Breast epithelium (tissue), 4 donors: ENCODE results near the gene ASTN2. TPM values are rescaled to one million over a fixed set of nuclear protein-coding genes. Genes with fewer than 3 reads are reported as not detected.

Experiments used
- DNase-seq, 2 donors: peaks; one replicate each; pipeline ENCODE4 v3.0.0-alpha.2; 2019; ENCODE audit warnings: low spot score in 2 of 2
- H3K27ac ChIP-seq, 2 donors: fragments of 200-600 bp; sonication (generic) in 1 of 2; one replicate each; pipeline ENCODE4 v1.5.1; 2016 to 2019; ENCODE audit warnings: mild to moderate bottlenecking in 1 of 2
- H3K27me3 ChIP-seq, 2 donors: fragments of 200-600 bp; sonication (generic) in 1 of 2; one replicate each; pipeline versions ENCODE4 v1.5.1 to v1.6.0; 2017 to 2019; ENCODE audit warnings: control low read depth in 1 of 2, mild to moderate bottlenecking in 1 of 2
- H3K36me3 ChIP-seq: fragments of 200-600 bp; one replicate; pipeline ENCODE4 v1.5.1; 2019
- H3K4me1 ChIP-seq, 2 donors: fragments of 200-600 bp; sonication (generic); one replicate each; pipeline ENCODE4 v1.5.1; 2016 to 2019; ENCODE audit warnings: control low read depth in 1 of 2
- H3K4me3 ChIP-seq, 3 donors: fragments of 200-600 bp; sonication (generic); 1 replicate in 2 of 3; 2 replicates in 1 of 3; pipeline ENCODE4 v1.5.1; 2016 to 2019; ENCODE audit warnings: mild to moderate bottlenecking in 3 of 3, moderate library complexity in 2 of 3
- H3K9me3 ChIP-seq, 2 donors: fragments of 200-600 bp; sonication (generic) in 1 of 2; one replicate each; pipeline ENCODE4 v1.5.1; 2016 to 2019; ENCODE audit warnings: control low read depth in 1 of 2
- POLR2A ChIP-seq: fragments of 450-650 bp; IDR thresholded peaks from one replicate; pipeline ENCODE4 v1.6.1; 2016; ENCODE audit warnings: antibody characterized with exemption, mild to moderate bottlenecking, moderate library complexity
- POLR2AphosphoS5 ChIP-seq, 3 donors: sonication (generic); formaldehyde crosslinking; IDR thresholded peaks; one replicate each; pipeline ENCODE4 v1.6.1; 2017; ENCODE audit warnings: antibody characterized with exemption in 3 of 3
- intact Hi-C: fragments of 100-400 bp; cut with DNase I; formaldehyde crosslinking; loops from one replicate; pipeline ENCODE4 v1.15.1; 2023; ENCODE audit warnings: low total_unique reads
- total RNA-seq, 3 donors: library from RNA; depleted of rRNA; stranded (reverse); fragments of >200 nt; gene quantifications; one replicate each; pipeline ENCODE4 v1.1.0, GENCODE V29; 2016
- TF ChIP-seq, protein P1 (sequence below), 3 donors: fragments of 450-650 bp; IDR thresholded peaks; one replicate each; pipeline ENCODE4 v1.5.1; 2016 to 2017; ENCODE audit warnings: antibody characterized with exemption in 3 of 3, mild to moderate bottlenecking in 3 of 3, moderate library complexity in 3 of 3

The ASTN2 gene
- total RNA-seq, 3 donors from 2014 or later = 9.1 to 13.8 (median 9.8) TPM

DNA sequence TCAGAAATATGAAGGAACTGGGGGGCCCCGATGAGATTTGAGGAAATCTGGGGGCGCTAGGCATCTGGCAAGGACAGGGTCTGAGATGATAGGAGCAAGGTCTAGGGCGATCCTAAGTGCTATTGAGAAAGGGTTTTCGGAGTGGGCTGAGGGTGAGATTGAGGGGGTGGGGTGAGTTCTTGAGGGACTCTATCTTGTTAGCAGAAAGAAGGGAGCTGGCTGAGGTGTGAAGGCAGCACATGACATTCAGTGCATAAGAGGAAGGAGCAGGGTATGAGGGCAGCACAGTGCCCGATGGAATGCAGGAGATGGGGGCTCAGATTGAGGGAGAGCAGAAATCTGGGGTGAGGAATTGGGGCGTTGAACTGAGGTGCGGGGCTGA lies 727.1 kb downstream of the ASTN2 start:
- no peak for DNase-seq
- H3K27ac ChIP-seq = peak overlapping the region; percentile 81 to 82
- intact Hi-C loops = no loop called here
- H3K9me3 ChIP-seq = no peaks in the 10 kb centered on the region
- H3K4me1 ChIP-seq = peaks cover 0 to 6% of the 10 kb centered on the region in 2 donors
- no peak for TF ChIP-seq POLR2A
- TF ChIP-seq, protein P1, sequence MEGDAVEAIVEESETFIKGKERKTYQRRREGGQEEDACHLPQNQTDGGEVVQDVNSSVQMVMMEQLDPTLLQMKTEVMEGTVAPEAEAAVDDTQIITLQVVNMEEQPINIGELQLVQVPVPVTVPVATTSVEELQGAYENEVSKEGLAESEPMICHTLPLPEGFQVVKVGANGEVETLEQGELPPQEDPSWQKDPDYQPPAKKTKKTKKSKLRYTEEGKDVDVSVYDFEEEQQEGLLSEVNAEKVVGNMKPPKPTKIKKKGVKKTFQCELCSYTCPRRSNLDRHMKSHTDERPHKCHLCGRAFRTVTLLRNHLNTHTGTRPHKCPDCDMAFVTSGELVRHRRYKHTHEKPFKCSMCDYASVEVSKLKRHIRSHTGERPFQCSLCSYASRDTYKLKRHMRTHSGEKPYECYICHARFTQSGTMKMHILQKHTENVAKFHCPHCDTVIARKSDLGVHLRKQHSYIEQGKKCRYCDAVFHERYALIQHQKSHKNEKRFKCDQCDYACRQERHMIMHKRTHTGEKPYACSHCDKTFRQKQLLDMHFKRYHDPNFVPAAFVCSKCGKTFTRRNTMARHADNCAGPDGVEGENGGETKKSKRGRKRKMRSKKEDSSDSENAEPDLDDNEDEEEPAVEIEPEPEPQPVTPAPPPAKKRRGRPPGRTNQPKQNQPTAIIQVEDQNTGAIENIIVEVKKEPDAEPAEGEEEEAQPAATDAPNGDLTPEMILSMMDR (IDR thresholded peaks at IDR 0.05) = no peak
- no peak for TF ChIP-seq POLR2AphosphoS5 (IDR thresholded peaks at IDR 0.05)
- peak overlapping the region; percentile 67 to 84 (median 78) for H3K4me3 ChIP-seq
- no peaks in the 10 kb centered on the region for H3K36me3 ChIP-seq
- no peaks in the 10 kb centered on the region for H3K27me3 ChIP-seq

DNA sequence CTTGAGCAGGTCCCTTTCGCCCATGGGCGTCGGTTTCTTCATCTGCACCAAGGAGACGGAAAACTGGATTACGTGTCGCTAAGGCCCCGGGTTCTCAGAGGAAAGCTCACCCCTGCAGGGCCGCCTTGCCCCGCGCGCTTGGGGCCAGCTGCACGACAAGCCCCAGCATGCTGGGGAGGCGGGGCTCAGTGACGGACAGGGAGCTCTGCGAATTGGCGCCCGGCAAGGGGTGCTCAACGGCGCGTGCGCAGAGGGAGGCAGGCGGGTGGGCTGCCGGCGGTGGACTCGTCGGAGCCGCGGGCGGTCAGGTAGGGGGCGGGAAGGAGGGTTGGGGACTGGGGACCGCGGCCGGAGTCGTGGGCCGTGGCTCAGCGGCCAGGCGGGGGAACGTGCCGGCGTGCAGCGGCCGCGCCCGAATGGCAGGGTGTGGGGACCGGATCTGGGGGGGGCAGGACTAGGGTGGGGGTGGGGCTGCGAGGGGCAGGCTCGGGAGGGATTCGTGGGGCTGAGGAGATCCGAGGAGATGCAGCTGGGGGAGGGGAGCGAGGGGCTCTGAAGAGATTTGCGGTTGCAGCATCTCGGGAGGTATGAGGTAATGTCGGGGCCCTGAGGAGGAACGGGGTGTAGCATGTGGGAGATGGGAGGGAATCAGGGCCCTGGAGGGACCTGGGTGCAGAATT lies 727.6 kb downstream of the ASTN2 start, which contains the start of gene TRIM32:
Gene TRIM32, plus strand, starts transcription at position 232 of the 680 bp plus-strand sequence. CDS start 10,438 bp downstream, outside the sequence.
- H3K4me3 ChIP-seq = peak within 1 kb of the TSS; percentile 67 to 84 (median 78)
- DNase-seq = peak; percentile 80 to 83
- H3K9me3 ChIP-seq = no peaks in the 10 kb centered on the region
- peak within 1 kb of the TSS; percentile 81 to 82 for H3K27ac ChIP-seq
- TF ChIP-seq POLR2A (no peak), POLR2AphosphoS5 (IDR thresholded peaks at IDR 0.05) (peak in 2 of 3 donors; percentile 15 to 41)
- intact Hi-C loops = no loop called here
- peaks cover 0 to 6% of the 10 kb centered on the region in 2 donors for H3K4me1 ChIP-seq
- H3K36me3 ChIP-seq = no peaks in the 10 kb centered on the region
- H3K27me3 ChIP-seq = no peaks in the 10 kb centered on the region

DNA sequence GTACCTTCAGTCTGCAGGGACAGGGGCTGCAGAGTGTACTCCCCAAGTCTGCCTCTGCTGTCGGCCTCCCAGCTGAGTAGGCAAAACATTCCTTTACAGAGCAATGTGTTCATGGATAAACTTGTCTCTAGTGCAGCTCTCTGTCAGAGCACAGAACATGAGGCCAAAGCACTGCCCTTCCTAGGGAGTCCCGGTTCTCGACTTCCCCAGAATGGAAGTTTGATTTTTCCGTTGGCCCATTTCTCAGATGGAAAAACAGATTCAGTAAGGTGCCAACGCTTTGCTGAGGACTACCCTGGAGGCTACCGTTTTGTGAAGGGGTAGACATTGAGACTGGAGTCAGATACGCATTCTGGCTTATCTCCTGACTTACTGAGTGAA lies 728.2 kb downstream of the ASTN2 start:
- TF ChIP-seq POLR2A (no peak), POLR2AphosphoS5 (IDR thresholded peaks at IDR 0.05) (no peak)
- TF ChIP-seq, protein P1 (IDR thresholded peaks at IDR 0.05) = no peak
- no peaks in the 10 kb centered on the region for H3K27me3 ChIP-seq
- intact Hi-C loops = no loop called here
- DNase-seq = no peak
- peak overlapping the region; percentile 67 to 84 (median 78) for H3K4me3 ChIP-seq
- H3K27ac ChIP-seq = peak overlapping the region; percentile 81 to 82
- no peaks in the 10 kb centered on the region for H3K36me3 ChIP-seq
- H3K9me3 ChIP-seq = no peaks in the 10 kb centered on the region
- peaks cover 0 to 6% of the 10 kb centered on the region in 2 donors for H3K4me1 ChIP-seq

DNA sequence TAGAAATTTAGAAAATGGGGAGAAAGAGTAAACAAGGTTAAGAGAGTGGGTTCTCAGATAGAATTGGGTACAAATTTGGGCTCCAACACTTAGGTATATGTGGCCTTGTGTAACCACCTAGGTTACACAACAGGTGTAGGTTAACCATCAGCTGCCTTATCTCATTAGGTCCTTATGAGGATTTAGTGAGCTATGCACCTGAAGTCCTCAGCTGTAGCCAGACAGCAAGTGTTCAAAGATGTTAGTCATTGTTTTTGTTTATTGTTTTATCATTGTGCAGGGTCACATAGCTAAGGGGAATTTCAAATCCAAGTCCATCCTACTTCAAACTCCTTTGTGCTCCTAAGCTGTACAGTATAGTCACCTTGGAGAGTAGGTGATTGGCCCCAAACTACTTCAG lies 728.7 kb downstream of the ASTN2 start:
- intact Hi-C loops = no loop called here
- H3K27ac ChIP-seq = no peak overlapping the region
- no peak for DNase-seq

DNA sequence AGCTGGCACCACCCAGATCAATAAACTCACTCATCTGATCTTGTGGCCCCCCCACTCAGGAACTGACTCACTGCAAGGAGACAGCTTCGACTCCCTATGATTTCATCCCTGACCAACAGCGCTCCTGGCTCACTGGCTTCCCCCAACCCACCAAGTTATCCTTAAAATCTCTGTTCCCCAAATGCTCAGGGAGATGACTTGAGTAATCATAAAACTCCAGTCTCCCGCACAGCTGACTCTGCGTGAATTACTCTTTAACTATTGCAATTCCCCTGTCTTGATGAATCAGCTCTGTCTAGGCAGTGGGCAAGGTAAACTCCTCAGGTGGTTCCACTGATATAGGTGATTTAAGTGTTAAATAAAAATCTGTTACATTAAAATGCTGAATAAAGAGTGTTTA lies 729.7 kb downstream of the ASTN2 start:
- intact Hi-C loops = no loop called here
- no peak for TF ChIP-seq POLR2AphosphoS5 (IDR thresholded peaks at IDR 0.05)
- TF ChIP-seq, protein P1 (IDR thresholded peaks at IDR 0.05) = no peak
- DNase-seq = no peak

More for the DNA sequence above, 728.7 kb downstream of the ASTN2 start:
- TF ChIP-seq, protein P1 (IDR thresholded peaks at IDR 0.05) = no peak
- TF ChIP-seq POLR2AphosphoS5 (IDR thresholded peaks at IDR 0.05) (no peak), POLR2A (no peak)
- Histone ChIP-seq H3K4me3 (peak overlapping the region in 1 of 3 donors; percentile 78), H3K36me3 (no peaks in the 10 kb centered on the region), H3K9me3 (no peaks in the 10 kb centered on the region), H3K27me3 (no peaks in the 10 kb centered on the region), H3K4me1 (peaks cover 0 to 6% of the 10 kb centered on the region in 2 donors)

More for the DNA sequence above, 729.7 kb downstream of the ASTN2 start:
- no peaks in the 10 kb centered on the region for H3K36me3 ChIP-seq
- peaks cover 0 to 6% of the 10 kb centered on the region in 2 donors for H3K4me1 ChIP-seq
- H3K9me3 ChIP-seq = no peaks in the 10 kb centered on the region
- H3K4me3 ChIP-seq = no peak overlapping the region
- no peaks in the 10 kb centered on the region for H3K27me3 ChIP-seq
- H3K27ac ChIP-seq = no peak overlapping the region
